Gastroesophageal sphincter (tissue), 3 donors: ENCODE data around the gene KCNN3.

Experiments used
- POLR2A ChIP-seq, 2 donors: fragments of 450-650 bp; IDR thresholded peaks; one replicate each; pipeline ENCODE4 v1.6.1; 2017; ENCODE audit warnings: antibody characterized with exemption in 2 of 2, mild to moderate bottlenecking in 2 of 2, moderate library complexity in 1 of 2
- TF ChIP-seq, protein P1 (sequence below), 4 experiments: fragments of 200-600 bp in 2 of 4; fragments of 450-650 bp in 2 of 4; sonication (generic) in 1 of 4; IDR thresholded peaks; one replicate each; pipeline ENCODE4 v1.5.1; 2017 to 2019; ENCODE audit warnings: antibody characterized with exemption in 4 of 4, mild to moderate bottlenecking in 2 of 4, moderate library complexity in 2 of 4

DNA sequence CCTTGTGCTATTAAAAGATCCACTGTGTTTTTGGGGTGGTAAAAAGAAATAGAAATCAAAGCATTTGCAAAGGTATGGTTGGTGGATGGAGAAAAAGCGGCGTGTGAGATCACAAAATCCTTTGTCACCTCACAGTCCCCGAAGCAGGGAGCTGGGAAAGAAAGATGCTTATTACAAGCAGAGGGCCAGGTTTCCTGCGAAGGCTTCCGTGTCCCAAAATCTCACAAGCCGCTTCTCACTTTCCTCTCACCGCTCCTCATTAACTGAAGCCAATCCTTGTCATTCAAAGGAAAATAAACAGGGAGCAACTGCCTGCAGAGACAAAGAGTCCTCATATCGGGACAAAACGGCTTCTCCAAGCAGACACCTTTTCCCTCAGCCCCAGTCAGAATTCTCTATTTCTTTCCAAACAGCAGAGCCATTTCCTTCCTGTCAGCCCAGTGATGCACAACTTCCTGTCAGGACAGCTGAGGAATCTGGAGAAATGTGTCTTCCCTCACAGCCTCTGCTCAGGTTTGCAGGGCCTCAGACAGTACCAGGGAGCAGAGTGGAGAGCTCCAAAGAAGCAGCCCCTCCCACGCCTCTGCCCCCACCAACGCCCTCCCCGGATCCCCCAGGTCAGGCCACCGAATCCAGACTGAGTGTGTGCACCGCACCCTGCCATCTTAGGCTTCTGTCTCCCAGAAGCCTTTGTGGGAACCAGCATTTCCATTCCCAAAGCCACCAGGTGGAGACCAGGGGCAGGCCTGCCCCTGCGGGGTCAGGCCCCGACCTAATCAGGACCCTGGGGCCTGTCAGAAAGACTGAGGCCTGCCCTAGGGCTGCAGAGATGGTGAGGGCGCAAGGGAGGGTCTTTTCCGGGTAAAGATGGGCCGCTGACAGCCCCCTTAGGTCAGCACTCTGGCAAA, 29.6 kb downstream of the KCNN3 start:
- TF ChIP-seq POLR2A (IDR thresholded peaks at IDR 0.05): no peak
- TF ChIP-seq, protein P1, sequence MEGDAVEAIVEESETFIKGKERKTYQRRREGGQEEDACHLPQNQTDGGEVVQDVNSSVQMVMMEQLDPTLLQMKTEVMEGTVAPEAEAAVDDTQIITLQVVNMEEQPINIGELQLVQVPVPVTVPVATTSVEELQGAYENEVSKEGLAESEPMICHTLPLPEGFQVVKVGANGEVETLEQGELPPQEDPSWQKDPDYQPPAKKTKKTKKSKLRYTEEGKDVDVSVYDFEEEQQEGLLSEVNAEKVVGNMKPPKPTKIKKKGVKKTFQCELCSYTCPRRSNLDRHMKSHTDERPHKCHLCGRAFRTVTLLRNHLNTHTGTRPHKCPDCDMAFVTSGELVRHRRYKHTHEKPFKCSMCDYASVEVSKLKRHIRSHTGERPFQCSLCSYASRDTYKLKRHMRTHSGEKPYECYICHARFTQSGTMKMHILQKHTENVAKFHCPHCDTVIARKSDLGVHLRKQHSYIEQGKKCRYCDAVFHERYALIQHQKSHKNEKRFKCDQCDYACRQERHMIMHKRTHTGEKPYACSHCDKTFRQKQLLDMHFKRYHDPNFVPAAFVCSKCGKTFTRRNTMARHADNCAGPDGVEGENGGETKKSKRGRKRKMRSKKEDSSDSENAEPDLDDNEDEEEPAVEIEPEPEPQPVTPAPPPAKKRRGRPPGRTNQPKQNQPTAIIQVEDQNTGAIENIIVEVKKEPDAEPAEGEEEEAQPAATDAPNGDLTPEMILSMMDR (IDR thresholded peaks at IDR 0.05): no peak
